GM12801 (cell line): ENCODE data around the gene TSPAN2.

Experiments used
- CTCF ChIP-seq: IDR thresholded peaks from one replicate; pipeline ENCODE4 v1.5.1; 2011; ENCODE audit warnings: control low read depth; ENCODE audit not compliant: insufficient read length; ENCODE audit errors: extremely low read depth

TSPAN2 gene

GRCh38 chr1:115091572-115091971, 2.3 kb upstream of the TSPAN2 start:
- no peak for TF ChIP-seq CTCF

- TF ChIP-seq CTCF: no peak
Measured at GRCh38 chr1:115090956-115091355, 1.7 kb upstream of the TSPAN2 start.

- no peak for TF ChIP-seq CTCF
Measured at GRCh38 chr1:115090540-115090939, 1.2 kb upstream of the TSPAN2 start.

GRCh38 chr1:115090186-115090490, 835 bp upstream of the TSPAN2 start:
- no peak for TF ChIP-seq CTCF

GRCh38 chr1:115088871-115089419, 358 bp downstream of the TSPAN2 start:
- no peak for TF ChIP-seq CTCF

GRCh38 chr1:115088115-115088778, 1.1 kb downstream of the TSPAN2 start:
- TF ChIP-seq CTCF: no peak

GRCh38 chr1:115086176-115086830, 3.0 kb downstream of the TSPAN2 start:
- TF ChIP-seq CTCF: no peak
